GM18870 (cell line): ENCODE measurements around the gene PDE1A.

Experiments
- ATAC-seq: cut with Tn5 transposase; IDR thresholded peaks from one replicate; pipeline ENCODE4 v1.9.1; 2021; ENCODE audit warnings: moderate library complexity; ENCODE audit not compliant: unreplicated experiment

PDE1A gene

DNA sequence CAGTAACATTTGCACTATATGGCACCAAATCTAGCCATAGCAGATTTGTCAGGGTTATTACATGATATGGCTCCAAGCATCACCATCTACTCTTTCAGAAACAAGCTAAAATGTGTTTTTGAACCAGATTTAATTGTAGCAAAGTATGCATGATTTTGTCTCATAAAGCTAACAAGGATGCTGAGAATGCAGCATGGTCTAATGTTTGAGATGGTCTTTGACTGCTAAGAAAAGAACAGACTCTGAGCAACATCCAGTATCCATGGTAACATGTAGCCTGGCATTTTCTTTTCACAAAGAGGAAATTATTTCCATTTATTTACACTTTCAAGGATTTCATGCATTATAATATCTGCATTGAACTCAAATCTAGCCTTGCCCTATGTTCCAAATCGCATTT is 206.5 kb downstream of the PDE1A start:
- no peak for ATAC-seq

DNA sequence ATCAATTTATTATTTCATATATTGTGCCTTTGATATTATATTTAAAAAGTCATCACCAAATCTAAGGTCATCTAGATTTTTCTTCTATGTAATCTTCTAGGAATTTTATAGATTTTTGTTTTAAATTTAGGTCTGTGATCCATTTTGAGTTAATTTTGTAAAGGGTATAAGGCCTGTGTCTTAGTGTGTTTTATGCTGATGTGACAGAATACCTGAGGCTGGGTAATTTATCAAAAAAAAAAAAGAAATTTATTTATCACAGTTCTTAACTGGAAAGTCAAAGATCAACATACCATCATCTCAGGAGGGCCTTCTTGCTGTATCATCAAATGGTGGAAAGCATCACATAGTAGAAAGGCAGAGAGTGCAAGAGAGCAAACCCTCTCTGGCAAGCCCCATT is 216.2 kb downstream of the PDE1A start:
- no peak for ATAC-seq

GRCh38 chr2:182208421-182208820 is 218.4 kb downstream of the PDE1A start:
- ATAC-seq, result no peak

DNA sequence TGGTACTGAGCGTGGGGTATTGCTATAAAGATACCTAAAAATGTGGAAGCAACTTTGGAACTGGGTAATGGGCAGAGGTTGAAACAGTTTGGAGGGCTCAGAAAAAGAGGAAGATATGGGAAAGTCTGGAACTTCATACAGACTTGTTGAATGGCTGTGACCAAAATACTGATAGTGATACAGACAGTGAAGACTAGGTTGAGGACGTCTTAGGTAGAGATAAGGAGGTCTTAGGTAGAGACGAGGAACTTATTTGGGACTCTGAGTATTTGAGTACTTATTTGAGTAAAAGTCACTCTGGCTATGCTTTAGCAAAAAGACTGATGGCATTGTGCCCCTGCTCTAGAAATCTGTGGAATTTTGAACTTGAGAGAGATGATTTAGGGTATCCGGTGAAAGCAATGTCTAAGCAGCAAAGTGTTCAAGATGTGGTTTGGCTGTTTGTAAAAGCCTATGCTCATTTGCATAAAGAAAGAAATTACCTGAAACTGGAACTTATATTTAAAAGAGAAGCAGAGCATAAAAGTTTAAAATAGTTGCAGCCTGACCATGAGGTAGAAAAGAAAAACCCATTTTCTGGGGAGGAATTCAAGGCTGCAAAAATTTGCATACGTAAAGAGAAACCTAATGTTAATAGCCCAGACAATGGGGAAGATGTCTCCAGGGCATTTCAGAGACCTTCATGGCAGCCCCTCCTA is 219.6 kb downstream of the PDE1A start:
- peak; percentile 77 for ATAC-seq

DNA sequence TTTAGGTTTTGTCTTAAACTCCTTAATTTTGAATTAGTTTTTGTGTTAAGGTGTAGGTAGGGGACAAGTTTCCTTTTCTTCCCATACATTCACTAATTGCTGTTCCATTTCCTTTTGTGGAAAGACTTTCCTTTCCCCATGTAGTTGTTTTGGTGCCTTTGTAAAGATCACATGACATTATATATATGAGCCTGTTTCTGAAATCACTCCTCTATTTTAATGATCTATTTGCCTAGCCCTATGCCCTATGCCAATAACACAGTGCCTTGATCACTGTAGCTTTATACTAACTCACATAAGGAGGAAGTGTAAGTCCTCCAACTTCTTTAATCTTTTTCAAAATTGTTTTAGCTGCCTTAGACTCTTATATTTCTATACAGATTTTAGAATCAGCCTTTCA is 229.3 kb downstream of the PDE1A start:
- ATAC-seq, result no peak

- no peak for ATAC-seq
These were observed 233.5 kb downstream of the PDE1A start for GRCh38 chr2:182193291-182193690.

DNA sequence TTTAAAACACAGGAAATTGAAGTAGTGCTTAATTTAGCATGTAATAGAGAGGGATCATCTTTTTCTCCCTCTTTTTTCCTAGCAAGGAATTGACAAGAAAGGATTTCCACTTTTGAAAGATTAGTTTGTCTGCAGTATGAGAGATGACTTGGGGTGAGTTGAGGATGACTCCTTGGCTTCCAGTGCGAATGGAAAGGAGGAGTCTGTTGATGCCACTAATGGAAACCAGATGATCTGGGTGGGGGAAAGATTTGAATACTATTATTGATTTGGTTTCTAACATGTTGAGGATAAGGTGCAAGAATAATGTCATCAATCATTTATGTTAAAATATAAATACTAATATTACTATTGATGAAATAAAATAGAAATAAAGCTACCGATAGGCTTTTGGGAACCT is 235.8 kb downstream of the PDE1A start:
- ATAC-seq, result no peak

DNA sequence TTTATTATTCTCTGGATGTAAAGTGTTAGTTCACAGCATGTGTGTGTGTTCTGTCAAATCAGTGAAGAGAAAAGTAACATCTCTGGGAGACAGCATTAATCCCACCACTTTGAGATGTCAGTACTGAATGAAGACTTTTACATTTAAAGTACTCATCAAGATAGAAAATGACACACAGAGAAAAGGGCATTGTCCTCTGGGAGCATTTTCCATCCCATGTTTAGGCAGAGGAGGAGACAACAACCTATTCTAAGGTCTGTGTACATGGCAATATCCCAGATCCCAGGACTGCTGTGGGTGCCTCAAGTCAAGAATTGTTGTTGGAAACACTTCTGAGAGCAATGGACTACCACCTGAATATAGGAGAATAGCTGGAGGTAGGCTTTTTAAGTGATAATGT is 239.7 kb downstream of the PDE1A start:
- no peak for ATAC-seq

DNA sequence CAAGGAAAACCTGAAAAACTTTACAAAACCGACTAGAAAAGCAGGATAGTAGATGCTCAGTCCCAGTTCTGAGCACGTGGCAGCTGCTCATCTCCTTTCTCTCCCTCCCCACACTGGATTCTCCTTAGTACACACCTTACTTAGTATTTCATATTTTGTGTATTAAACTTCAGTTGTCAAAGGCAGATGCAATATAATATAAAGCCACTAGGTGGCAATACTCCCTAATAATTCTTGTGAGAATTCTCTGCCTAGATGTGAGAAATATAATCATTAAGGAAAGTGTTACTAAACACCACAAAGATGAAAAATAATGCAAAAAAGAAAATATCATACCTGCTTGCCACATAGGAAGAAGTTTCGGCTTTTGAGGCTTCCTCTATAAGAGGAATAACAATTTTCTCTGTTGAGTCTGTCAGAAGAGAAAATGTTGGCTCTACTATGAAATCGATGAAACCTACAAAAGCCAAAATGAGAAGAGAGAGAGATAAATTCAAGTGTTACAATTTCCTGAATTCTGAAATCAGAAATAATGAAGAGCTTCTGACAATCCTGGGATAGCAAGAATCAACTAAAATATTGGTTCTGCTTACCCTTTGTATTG is 240.6 kb downstream of the PDE1A start:
- no peak for ATAC-seq

DNA sequence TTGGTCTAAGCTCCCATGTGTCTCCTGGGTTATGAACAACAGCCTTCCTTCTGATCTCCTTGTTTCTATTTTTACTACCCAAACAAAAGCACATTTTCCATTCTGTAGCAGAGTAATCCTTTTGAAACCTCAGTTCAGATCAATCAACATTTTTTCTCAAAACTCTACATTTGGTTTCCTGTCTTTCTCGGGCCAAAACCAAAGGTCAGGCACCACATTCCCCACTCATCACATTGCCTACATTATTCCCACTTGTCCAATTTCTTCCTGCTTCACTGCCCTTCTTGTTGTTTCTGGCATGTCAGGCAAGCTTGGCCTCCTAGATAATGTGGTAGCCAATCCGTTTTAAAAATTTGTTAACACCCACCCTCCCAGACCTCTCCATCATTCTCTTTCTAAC is 244.4 kb downstream of the PDE1A start:
- no peak for ATAC-seq

GRCh38 chr2:182181381-182181780 is 245.5 kb downstream of the PDE1A start:
- ATAC-seq, result no peak

DNA sequence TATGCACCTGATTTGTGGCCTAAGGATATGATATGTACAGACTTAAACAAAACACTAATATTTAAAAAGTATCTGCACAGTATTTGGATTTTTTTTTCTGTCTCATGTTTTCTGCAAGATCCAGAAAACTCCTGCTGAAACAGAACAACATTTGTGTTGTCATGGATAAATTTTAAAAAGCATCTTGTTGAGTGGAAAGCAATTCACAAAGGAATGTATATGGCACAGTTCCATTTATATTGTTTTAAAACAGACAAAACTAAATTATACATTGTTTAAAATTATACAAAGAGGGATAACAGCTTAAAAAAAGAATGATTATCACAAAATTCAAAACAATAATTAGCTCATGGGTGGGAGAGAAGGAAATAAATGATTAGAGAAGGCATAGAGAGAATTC is 247.7 kb downstream of the PDE1A start:
- no peak for ATAC-seq

DNA sequence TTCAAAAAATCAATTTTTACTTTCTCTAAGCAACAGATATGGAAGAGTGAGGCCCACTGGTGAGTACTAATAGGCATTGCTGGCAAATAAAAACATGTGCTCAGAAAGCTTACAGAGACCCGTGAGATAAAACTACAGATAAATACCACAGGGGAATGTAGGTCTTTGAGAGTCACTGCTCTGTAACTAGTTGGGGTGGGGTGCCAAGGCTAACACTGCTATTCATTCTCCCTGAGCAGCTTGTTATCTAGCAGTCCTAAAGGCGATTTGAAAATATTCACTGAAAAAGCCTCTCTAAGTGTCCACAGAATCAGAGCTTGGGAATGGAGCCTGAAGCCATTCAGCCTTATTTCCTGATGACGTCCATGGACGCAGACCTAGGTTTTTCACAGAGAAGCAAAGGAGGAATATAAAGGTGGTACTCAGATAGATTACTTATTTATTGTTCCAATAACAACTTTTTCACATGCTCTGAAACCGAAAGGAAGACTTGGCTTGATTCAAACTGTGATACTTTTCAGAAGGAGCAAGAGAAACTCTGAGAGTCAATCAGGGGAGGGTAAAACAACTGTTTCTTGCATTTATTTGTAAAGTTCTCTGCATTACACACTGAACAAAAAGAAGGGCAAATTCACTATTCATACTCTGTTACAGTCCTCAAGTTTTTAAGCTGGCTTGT is 252.8 kb downstream of the PDE1A start:
- ATAC-seq, result peak; percentile 61

DNA sequence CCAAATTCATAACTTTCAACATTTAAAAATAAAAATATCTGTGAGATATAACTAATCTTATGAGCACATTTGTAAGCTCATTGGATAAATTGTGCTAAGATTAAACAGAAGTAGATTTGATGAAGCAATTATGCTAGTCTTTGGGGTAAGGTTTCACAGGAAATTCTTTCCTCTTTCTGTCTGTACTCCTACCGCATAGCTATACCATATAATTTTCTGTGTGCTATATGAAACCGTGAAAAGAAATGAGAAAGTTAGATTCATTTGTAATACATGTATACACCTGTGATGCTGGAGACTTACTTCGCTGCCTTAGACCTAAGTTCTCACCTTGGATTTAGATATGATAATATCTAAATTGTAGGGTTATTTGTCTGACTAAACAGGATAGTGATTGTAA is 256.5 kb downstream of the PDE1A start:
- ATAC-seq, result no peak

- ATAC-seq, result no peak
These were observed 259.0 kb downstream of the PDE1A start for GRCh38 chr2:182167882-182168281.

DNA sequence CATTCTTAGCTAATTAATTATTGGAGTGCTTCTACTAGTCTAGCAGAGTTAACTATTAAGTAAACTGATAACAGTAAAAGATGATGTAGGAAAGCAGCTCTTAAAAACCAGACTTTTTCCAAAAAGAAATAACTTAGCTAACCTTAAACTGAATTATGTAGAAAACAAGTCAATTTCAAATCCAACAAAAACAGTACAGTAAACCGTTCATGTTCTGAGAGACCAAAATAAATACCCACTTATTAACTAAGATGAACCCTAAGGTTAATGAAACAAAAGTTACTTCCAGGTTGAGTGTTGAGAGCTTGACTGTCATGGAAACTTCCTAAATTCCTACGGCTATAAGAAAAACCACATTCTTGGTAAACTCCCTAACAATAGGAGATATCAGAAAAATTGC is 260.0 kb downstream of the PDE1A start:
- ATAC-seq, result no peak

DNA sequence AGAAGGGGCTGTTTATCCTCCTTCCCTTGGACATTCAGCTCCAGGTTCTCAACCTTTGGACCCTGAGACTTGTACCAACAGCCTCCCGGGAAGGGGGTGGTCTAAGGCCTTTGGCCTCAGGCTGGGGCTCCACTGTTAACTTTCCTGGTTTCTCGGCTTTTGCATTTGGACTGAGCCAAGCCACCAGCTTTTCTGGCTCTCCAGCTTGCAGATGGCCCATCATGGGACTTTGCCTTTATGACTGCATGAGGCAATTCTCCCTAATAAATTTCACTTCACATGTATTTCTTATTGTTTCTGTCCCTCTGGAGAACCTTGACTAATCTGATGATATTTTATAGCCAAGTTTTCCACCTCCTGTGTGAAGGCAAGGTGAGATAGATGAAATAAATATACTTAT is 260.4 kb downstream of the PDE1A start:
- ATAC-seq, result no peak

- ATAC-seq, result no peak
These were observed 261.6 kb downstream of the PDE1A start for GRCh38 chr2:182165202-182165601.

DNA sequence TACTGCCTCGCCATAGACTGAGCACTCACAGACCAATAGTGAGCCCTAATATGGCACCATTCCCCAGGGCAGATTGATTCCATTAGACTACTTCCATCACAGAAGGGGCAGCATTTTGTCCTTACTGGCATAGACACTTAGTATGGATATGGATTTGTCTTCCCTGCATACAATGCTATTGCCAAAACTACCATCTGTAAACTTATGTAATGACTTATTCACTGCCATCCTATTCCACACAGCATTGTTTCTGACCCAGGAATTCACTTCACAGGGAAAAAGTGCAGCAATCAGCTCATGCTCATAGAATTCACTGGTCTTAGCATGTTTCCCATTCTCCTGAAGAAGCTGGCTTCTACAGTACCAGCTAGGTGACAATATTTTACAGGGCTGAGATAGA is 262.1 kb downstream of the PDE1A start:
- no peak for ATAC-seq

DNA sequence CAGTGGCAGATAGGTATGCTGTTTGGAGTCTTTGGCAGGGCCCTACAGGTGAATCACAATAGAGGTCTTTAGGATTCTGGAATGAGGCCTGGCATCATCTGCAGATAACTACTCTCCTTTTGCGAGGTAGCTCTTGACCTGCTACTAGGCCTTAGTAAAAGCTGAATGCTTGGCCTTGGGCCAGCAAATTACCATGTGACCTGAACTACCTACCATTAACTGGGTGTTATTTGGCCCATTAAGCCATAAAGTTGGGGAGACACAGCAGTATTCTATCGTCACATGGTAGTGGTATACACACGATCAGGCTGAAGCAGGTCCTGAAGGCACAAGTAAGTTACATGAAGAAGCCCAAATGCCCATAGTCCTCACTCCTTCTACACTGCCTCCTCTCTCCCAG is 263.0 kb downstream of the PDE1A start:
- no peak for ATAC-seq

DNA sequence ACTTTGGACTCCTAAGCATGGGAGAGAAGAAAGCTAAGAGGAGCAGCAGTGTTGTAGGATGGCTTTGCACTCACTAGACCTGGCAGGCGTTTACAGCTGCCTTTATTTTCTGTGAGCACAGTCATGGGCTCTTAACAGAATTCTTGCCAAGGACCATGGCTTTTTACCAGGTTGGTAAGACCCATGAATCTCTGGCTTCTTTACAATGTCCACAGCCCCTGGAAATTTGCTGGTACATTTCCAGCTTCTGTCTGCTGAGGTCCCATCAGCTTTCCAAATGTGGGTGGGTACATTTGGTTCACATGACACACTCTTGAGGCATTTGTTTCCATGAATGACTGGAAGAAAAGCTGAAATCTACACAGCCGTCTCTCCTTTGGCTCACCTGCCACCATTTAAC is 278.5 kb downstream of the PDE1A start:
- ATAC-seq, result no peak

DNA sequence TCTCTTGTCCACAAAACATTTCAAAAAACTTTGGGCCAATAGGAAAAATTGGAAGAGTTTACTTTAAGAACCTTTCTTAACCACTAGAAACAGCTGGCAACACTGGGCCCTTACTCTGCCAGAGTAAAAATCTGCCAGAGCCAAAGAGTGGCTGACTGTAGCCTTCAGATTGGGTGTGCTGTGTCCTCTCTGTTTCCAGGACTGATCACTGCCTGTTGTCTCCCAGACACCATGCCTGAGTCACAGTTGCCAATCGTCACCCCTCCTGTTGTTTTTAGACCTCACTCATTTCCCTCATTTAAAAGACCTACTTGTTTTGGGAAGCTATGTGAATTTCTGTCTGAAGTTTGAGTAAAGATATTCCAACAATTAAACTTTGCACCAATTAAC is 282.1 kb downstream of the PDE1A start:
- no peak for ATAC-seq
